ENCODE data around the gene PKP2.

Gene PKP2

GRCh38 chr12:32742133-32742532 is 154.4 kb downstream of the PKP2 start:
- no peak for DNase-seq
